ENCODE results near the gene IRF7.
"Not testable (repeated sequence)": the region's sequence is repeated elsewhere in the genome, so short reads cannot be mapped to it uniquely, and the experiment has no call there.

IRF7 gene

GRCh38 chr11:650482-650881, 34.7 kb upstream of the IRF7 start:
- H3K79me2 ChIP-seq (ENCODE audit: low read length) = no peaks in the 10 kb centered on the region
- H3K27ac ChIP-seq (ENCODE audit: low read length) = no peak overlapping the region
- H3K4me1 ChIP-seq (ENCODE audit: low read length) = peaks cover 9% of the 10 kb centered on the region
- H3F3A ChIP-seq (ENCODE audit: insufficient read depth, low read length) = peaks cover 10% of the 10 kb centered on the region
- TF ChIP-seq CTCF (IDR thresholded peaks at IDR 0.05; ENCODE audit: low read length) (no peak), EZH2 (optimal IDR thresholded peaks at IDR 0.05; ENCODE audit: low read depth, low read length) (no peak), EZH2phosphoT487 (IDR thresholded peaks at IDR 0.05; ENCODE audit: low read length) (no peak)
- H3K27me3 ChIP-seq (replicated peaks; ENCODE audit: insufficient read depth, low read length) = no peaks in the 10 kb centered on the region
- no peak overlapping the region for H3K9ac ChIP-seq (ENCODE audit: low read length)
- no peaks in the 10 kb centered on the region for H3K36me3 ChIP-seq (replicated peaks; ENCODE audit: insufficient read depth, low read length)
- no peaks in the 10 kb centered on the region for H3K9me2 ChIP-seq (replicated peaks; ENCODE audit: insufficient read depth, low read length)
- no peak for DNase-seq
- H3K9me3 ChIP-seq (replicated peaks; ENCODE audit: insufficient read depth, low read length) = no peaks in the 10 kb centered on the region
- H2AFZ ChIP-seq (ENCODE audit: low read length) = no peak overlapping the region
- H4K20me1 ChIP-seq (ENCODE audit: insufficient read depth, low read length) = no peaks in the 10 kb centered on the region
- H3K4me2 ChIP-seq (ENCODE audit: low read depth, low read length) = no peak overlapping the region
- H3K4me3 ChIP-seq (ENCODE audit: low read length) = no peak overlapping the region

GRCh38 chr11:647672-648158, 32.0 kb upstream of the IRF7 start:
- H2AFZ ChIP-seq (ENCODE audit: low read length); H4K20me1 ChIP-seq (ENCODE audit: insufficient read depth, low read length); H3K27me3 ChIP-seq (replicated peaks; ENCODE audit: insufficient read depth, low read length); H3K4me3 ChIP-seq (ENCODE audit: low read length); H3K36me3 ChIP-seq (replicated peaks; ENCODE audit: insufficient read depth, low read length); H3K27ac ChIP-seq (ENCODE audit: low read length); H3K9ac ChIP-seq (ENCODE audit: low read length); H3K9me2 ChIP-seq (replicated peaks; ENCODE audit: insufficient read depth, low read length); H3K9me3 ChIP-seq (replicated peaks; ENCODE audit: insufficient read depth, low read length); H3K79me2 ChIP-seq (ENCODE audit: low read length); DNase-seq; H3K4me2 ChIP-seq (ENCODE audit: low read depth, low read length): not testable (repeated sequence)
- Histone ChIP-seq H3F3A (ENCODE audit: insufficient read depth, low read length) (peaks cover 13% of the 10 kb centered on the region), H3K4me1 (ENCODE audit: low read length) (peaks cover 18% of the 10 kb centered on the region)

- H3F3A ChIP-seq (ENCODE audit: insufficient read depth, low read length) = peaks cover 13% of the 10 kb centered on the region
- H4K20me1 ChIP-seq (ENCODE audit: insufficient read depth, low read length) = no peaks in the 10 kb centered on the region
- no peak overlapping the region for H3K4me3 ChIP-seq (ENCODE audit: low read length)
- H3K4me2 ChIP-seq (ENCODE audit: low read depth, low read length) = no peak overlapping the region
- no peaks in the 10 kb centered on the region for H3K27me3 ChIP-seq (replicated peaks; ENCODE audit: insufficient read depth, low read length)
- H3K79me2 ChIP-seq (ENCODE audit: low read length) = no peaks in the 10 kb centered on the region
- H3K9me2 ChIP-seq (replicated peaks; ENCODE audit: insufficient read depth, low read length) = no peaks in the 10 kb centered on the region
- no peak overlapping the region; the same call in 1 of the 2 replicates for H3K9ac ChIP-seq (ENCODE audit: low read length)
- TF ChIP-seq EZH2phosphoT487 (IDR thresholded peaks at IDR 0.05; ENCODE audit: low read length) (no peak), EZH2 (optimal IDR thresholded peaks at IDR 0.05; ENCODE audit: low read depth, low read length) (no peak), CTCF (IDR thresholded peaks at IDR 0.05; ENCODE audit: low read length) (no peak)
- H2AFZ ChIP-seq (ENCODE audit: low read length) = no peak overlapping the region
- H3K36me3 ChIP-seq (replicated peaks; ENCODE audit: insufficient read depth, low read length) = no peaks in the 10 kb centered on the region
- no peak for DNase-seq
- peak overlapping the region; percentile 81; the same call in 1 of the 2 replicates for H3K27ac ChIP-seq (ENCODE audit: low read length)
- H3K4me1 ChIP-seq (ENCODE audit: low read length) = peaks cover 18% of the 10 kb centered on the region
- H3K9me3 ChIP-seq (replicated peaks; ENCODE audit: insufficient read depth, low read length) = no peaks in the 10 kb centered on the region
Measured at GRCh38 chr11:646214-646613, 30.5 kb upstream of the IRF7 start.

GRCh38 chr11:645536-645935, 29.8 kb upstream of the IRF7 start:
- H4K20me1 ChIP-seq (ENCODE audit: insufficient read depth, low read length) = no peaks in the 10 kb centered on the region
- no peaks in the 10 kb centered on the region for H3K27me3 ChIP-seq (replicated peaks; ENCODE audit: insufficient read depth, low read length)
- H3K4me3 ChIP-seq (ENCODE audit: low read length) = no peak overlapping the region
- H3K9me2 ChIP-seq (replicated peaks; ENCODE audit: insufficient read depth, low read length) = no peaks in the 10 kb centered on the region
- peaks cover 18% of the 10 kb centered on the region for H3K4me1 ChIP-seq (ENCODE audit: low read length)
- peak overlapping the region; percentile 31 for H3K9ac ChIP-seq (ENCODE audit: low read length)
- H3K4me2 ChIP-seq (ENCODE audit: low read depth, low read length) = peak overlapping the region; percentile 25; the same call in 1 of the 2 replicates
- peaks cover 13% of the 10 kb centered on the region for H3F3A ChIP-seq (ENCODE audit: insufficient read depth, low read length)
- no peak for TF ChIP-seq EZH2phosphoT487 (IDR thresholded peaks at IDR 0.05; ENCODE audit: low read length)
- no peak for TF ChIP-seq EZH2 (optimal IDR thresholded peaks at IDR 0.05; ENCODE audit: low read depth, low read length)
- TF ChIP-seq CTCF (IDR thresholded peaks at IDR 0.05; ENCODE audit: low read length) = no peak
- H3K79me2 ChIP-seq (ENCODE audit: low read length) = no peaks in the 10 kb centered on the region
- H2AFZ ChIP-seq (ENCODE audit: low read length) = no peak overlapping the region
- H3K27ac ChIP-seq (ENCODE audit: low read length) = peak overlapping the region; percentile 81
- H3K36me3 ChIP-seq (replicated peaks; ENCODE audit: insufficient read depth, low read length) = no peaks in the 10 kb centered on the region
- DNase-seq = peak; percentile 95
- H3K9me3 ChIP-seq (replicated peaks; ENCODE audit: insufficient read depth, low read length) = no peaks in the 10 kb centered on the region
